Cardiac fibroblast (primary cell): ENCODE measurements around the gene ATOX1.
"Not testable (repeated sequence)": the region's sequence is repeated elsewhere in the genome, so short reads cannot be mapped to it uniquely, and the experiment has no call there.

Experiments used
- DNase-seq, 2 donors: peaks; one replicate each; pipeline versions ENCODE4 v3.0.0 to v3.0.0-alpha.2; 2010; ENCODE audit warnings: low read depth in 2 of 2
- H3K4me3 ChIP-seq, 2 donors: replicated peaks in 1 of 2; 1 replicate in 1 of 2; 2 replicates in 1 of 2; pipeline ENCODE4 v1.5.1; 2011; ENCODE audit warnings: low read depth in 2 of 2, low read length in 2 of 2, mild to moderate bottlenecking in 2 of 2, moderate library complexity in 1 of 2
- TF ChIP-seq, protein P1 (sequence below): IDR thresholded peaks from one replicate; pipeline ENCODE4 v1.5.1; 2011; ENCODE audit warnings: low read depth, mild to moderate bottlenecking, low read length, inconsistent platforms

The ATOX1 gene

DNA sequence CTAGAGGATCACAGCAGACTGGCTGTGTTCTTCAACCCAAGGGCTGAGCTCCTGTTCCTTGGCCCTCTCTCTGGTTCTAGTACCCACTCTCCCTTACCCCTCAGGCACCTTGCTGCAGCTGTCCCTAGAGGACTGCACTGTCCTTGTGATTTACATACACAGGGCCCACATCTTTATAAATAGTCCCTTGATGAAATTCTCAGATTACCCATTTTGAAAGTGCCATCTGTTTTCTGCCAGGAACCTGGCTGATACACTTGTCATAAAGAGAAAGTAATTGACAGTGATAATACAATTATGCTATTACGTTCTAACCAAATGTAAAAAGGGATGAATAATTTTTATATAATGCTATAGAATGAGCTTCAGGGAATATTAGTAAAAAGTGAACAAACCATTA is 55.2 kb downstream of the ATOX1 start:
- no peak overlapping the region for H3K4me3 ChIP-seq
- TF ChIP-seq, protein P1, sequence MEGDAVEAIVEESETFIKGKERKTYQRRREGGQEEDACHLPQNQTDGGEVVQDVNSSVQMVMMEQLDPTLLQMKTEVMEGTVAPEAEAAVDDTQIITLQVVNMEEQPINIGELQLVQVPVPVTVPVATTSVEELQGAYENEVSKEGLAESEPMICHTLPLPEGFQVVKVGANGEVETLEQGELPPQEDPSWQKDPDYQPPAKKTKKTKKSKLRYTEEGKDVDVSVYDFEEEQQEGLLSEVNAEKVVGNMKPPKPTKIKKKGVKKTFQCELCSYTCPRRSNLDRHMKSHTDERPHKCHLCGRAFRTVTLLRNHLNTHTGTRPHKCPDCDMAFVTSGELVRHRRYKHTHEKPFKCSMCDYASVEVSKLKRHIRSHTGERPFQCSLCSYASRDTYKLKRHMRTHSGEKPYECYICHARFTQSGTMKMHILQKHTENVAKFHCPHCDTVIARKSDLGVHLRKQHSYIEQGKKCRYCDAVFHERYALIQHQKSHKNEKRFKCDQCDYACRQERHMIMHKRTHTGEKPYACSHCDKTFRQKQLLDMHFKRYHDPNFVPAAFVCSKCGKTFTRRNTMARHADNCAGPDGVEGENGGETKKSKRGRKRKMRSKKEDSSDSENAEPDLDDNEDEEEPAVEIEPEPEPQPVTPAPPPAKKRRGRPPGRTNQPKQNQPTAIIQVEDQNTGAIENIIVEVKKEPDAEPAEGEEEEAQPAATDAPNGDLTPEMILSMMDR = no peak
- no peak for DNase-seq

DNA sequence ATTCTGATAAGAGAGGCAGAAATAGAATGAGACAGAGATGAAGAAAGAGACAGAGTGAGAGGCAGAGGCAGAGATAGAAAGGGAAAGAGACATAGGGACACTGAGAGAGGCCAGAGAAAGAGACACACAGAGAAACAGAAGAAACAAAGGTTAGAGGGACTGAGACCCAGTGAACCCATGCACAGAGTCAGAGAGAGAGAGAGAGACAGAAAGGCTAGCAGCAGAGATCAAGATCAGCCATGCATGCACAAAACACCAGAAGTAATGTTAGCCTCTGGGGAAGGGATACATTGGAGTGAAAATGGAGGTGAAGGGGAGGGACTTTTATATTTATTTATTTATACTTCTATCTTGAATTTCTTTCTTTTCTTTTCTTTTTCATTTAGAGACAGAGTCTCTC is 57.6 kb downstream of the ATOX1 start:
- DNase-seq = no peak
- H3K4me3 ChIP-seq = no peak overlapping the region
- TF ChIP-seq, protein P1 = no peak

DNA sequence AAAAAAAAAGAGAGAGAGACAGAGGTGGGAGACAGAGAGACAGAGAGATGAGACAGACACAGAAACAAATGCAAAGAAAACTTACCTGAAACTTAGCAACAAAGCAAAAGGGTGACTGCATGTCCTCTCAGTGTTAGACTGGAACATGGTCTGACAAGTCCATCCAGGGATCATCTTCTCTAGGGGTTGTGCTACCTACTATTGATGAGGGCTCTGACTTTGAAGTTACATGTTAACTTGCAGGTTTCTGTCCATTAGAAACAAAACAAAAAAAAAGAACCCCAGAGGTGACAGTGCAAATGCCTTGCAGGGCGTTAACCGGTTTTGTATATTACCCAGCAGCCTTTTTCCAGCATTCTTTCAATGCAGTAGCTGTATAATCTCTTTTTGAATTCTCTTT is 58.1 kb downstream of the ATOX1 start:
- TF ChIP-seq, protein P1 = no peak
- peak in 1 of 2 donors; percentile 14 for DNase-seq
- H3K4me3 ChIP-seq = no peak overlapping the region

DNA sequence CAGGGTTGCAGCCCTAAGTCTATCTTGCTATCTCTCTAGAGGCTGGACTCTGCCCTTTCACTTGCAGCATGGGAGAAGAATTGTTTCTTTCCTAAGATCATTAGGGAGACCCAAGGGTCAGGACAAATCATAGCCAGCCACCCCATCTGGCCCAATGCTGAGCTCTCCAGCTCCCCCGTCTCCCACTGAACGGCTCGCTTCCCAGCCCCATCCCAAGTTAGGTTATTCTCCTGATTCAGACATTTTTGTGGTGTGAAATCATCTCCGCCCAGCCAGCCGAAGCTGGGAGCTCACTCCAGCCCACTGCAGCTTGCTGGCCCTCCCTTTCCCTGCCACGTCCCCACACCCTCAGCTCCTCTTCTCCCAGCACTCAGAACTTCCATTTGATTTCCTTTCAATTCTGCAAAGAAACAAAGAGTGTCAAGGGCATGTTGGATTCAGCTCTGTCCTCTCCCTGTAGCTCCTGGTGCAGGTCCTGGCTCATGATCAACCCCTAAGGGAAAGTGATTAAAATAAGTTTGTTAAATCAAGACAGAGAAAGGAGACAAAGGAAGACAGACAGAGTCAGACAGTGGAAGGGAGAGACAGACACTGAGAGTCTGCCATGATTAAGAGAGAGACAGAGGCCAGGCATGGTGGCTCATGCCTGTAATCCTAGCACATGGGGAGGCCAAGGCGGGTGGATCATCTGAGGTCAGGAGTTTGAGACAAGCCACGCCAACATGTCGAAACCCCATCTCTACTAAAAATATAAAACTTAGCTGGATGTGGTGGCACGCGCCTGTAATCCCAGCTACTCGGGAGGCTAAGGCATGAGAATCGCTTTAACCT is 59.1 kb downstream of the ATOX1 start:
- TF ChIP-seq, protein P1 = no peak
- peak; percentile 97 to 98 for DNase-seq
- H3K4me3 ChIP-seq = no peak overlapping the region

DNA sequence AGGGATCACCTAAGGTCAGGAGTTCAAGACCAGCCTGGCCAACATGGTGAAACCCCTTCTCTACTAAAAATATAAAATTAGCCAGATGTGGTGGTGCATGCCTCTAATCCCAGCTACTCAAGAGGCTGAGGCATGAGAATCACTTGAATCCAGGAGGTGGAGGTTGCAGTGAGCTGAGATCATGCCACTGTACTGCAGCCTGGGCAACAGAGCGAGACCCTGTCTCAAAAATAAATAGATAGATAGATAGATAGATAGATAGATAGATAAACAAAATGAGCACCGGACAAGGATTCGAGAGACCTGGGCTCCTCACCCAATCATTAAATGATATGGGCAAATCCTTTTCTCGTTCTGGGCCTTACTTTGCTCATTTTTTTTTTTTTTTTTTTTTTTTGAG is 60.4 kb downstream of the ATOX1 start:
- not testable (repeated sequence) for H3K4me3 ChIP-seq

DNA sequence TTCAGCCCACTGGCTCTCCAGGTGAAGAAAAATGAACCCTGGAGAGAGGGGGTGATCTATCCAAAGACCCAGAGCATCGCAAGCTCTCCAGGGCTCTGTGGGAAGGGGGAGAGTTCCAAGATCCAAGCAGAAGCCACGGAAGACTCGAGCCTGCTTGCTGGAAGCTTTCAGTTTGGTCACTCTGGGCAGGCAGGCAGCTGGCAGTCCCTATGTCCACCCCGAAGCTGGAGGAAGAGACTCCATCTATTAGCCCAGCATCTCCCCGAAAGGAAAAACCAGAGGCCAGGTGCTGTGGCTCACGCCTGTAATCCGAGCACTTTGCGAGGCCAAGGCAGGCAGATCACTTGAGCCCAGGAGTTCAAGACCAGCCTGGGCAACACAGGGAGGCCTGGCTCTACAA is 61.0 kb downstream of the ATOX1 start:
- H3K4me3 ChIP-seq = no peak overlapping the region
- TF ChIP-seq, protein P1 = no peak
- peak in 1 of 2 donors; percentile 31 for DNase-seq

More for the DNA sequence above, 60.4 kb downstream of the ATOX1 start:
- not testable (repeated sequence) for DNase-seq

DNA sequence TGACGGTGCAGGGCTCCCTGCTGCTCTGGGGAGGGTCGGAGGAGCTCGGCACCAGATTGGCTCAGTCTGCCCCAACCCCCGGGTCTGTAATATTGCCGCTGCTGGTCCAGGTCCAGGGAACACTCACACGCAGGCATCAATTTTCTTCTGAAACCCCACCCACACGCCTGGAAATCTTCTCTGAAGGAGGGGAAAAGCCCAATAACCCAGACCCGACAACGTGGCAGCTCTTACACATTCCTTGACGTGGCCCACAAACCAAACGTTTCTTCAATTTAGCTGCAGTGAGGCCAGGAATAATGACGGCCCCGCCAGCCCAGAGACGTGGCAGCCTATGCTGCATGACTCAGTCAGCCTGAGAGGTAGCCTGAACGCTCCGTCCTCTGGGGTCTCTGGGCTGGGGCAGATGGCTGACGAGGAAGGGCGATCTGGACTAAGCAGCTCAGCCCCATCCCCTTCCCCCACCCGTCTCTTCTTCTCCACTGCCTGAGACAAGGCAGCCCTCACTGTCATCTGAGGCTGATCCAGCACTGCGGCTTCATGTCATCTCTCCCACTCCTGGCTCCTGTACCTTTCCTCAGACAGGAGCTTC is 61.9 kb downstream of the ATOX1 start:
- DNase-seq = peak; percentile 97 to 98
- H3K4me3 ChIP-seq = peak overlapping the region in 1 of 2 donors; percentile 16
- TF ChIP-seq, protein P1 = no peak
